Uterine smooth muscle cell (primary cell): ENCODE measurements around the gene AZIN2. TPM values are rescaled to one million over a fixed set of nuclear protein-coding genes. Genes with fewer than 3 reads are reported as not detected.

Source experiments
- total RNA-seq: library from RNA; depleted of rRNA; stranded (reverse); fragments of >200 nt; gene quantifications from 2 replicates; pipeline ENCODE4 v1.2.3, GENCODE V29; 2014

The AZIN2 gene
- total RNA-seq: 4.7 and 8.0 TPM in 2 replicates

DNA sequence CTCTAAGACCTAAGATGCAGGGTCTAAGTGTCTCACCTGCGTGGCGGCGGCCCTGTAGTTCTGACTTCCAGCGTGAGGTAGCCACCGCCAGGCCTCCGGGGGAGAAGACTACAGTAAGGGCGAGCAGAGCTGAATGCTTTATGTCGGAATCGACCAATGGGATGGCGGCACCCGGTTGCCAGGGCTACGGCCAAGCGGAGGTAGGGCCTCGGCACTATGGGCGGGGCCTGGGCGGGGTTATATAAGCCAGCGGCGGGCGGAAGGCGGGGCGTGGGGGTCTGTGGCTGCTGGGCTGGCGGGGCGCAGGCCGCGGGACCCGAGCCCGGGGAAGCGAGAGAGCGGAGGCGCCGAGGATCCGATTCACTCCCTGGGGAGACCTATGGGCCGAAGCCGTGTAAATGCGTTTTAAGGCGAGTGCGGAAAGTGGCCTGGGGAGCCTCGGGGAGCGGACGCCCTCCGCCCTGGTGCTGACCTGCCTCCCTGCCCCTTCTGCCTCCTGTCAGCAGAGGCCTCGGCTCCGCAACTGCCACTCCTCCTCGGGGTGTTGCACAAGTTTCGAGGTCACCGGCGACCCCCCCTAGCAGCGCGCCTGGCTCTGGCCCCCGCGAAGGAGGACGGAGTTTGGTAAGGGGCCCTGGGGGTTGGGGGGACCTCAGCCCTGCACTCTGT lies at the start of gene AZIN2:
Gene AZIN2, plus strand, starts transcription at position 269 of the 669 bp plus-strand sequence. CDS start 1,097 bp downstream, outside the sequence.

GRCh38 chr1:33036526-33037503 lies 44.1 kb upstream of the AZIN2 start, which contains the start of gene AK2:
Gene AK2, minus strand, starts transcription at chr1:33036883. Its CDS starts 55 bp downstream, at chr1:33036828.

Other genes with a start within 250 kb of the AZIN2 start
- gene FNDC5, start 210.2 kb upstream of the AZIN2 start, total RNA-seq: 0.22 and 1.9 TPM in 2 replicates
- gene HPCA, start 194.7 kb upstream of the AZIN2 start, total RNA-seq: not detected in 2 replicates
- gene TMEM54, start 179.8 kb upstream of the AZIN2 start, total RNA-seq: 53.0 and 70.0 TPM in 2 replicates
- 19.5 and 24.0 TPM in 2 replicates for gene RNF19B, start 116.3 kb upstream of the AZIN2 start, total RNA-seq
- gene AK2, start 44.3 kb upstream of the AZIN2 start, total RNA-seq: 209 and 227 TPM in 2 replicates
- gene TRIM62, start 100.9 kb downstream of the AZIN2 start, total RNA-seq: 1.4 and 1.7 TPM in 2 replicates
- 1.7 and 2.0 TPM in 2 replicates for gene ZNF362, start 175.3 kb downstream of the AZIN2 start, total RNA-seq
- gene A3GALT2, start 239.9 kb downstream of the AZIN2 start, total RNA-seq: not detected in 2 replicates